ENCODE results near the gene TMEM72. TPM values are rescaled to one million over a fixed set of nuclear protein-coding genes. Genes with fewer than 3 reads are reported as not detected.

The TMEM72 gene
- total RNA-seq, 2 donors from 2014 or later, result 1.6 TPM; not detected in 1

- no peak for DNase-seq (ENCODE audit: low spot score)
These were observed 22.3 kb upstream of the TMEM72 start for GRCh38 chr10:44888886-44889285.

GRCh38 chr10:44889834-44890233 lies 21.3 kb upstream of the TMEM72 start:
- Histone ChIP-seq H3K36me3 (no peaks in the 10 kb centered on the region), H3K9me3 (no peaks in the 10 kb centered on the region), H3K4me1 (replicated peaks) (no peaks in the 10 kb centered on the region), H3K4me3 (no peak overlapping the region), H3K27me3 (replicated peaks; ENCODE audit: insufficient read depth) (no peaks in the 10 kb centered on the region), H3K27ac (no peak overlapping the region)
- intact Hi-C loops (cut with DNase I), result no loop called here
- DNase-seq (ENCODE audit: low spot score), result no peak
- TF ChIP-seq POLR2AphosphoS5 (IDR thresholded peaks at IDR 0.05) (no peak), POLR2A (IDR thresholded peaks at IDR 0.05) (no peak), CTCF (IDR thresholded peaks at IDR 0.05) (no peak)
- 92% methylated on average over 1 of the region's 1 CpG for WGBS

More at GRCh38 chr10:44888886-44889285, 22.3 kb upstream of the TMEM72 start:
- intact Hi-C loops (cut with DNase I), result no loop called here
- no peaks in the 10 kb centered on the region for H3K9me3 ChIP-seq
- no peak overlapping the region for H3K4me3 ChIP-seq
- no peak overlapping the region for H3K27ac ChIP-seq
- 76% methylated on average over 4 of the region's 4 CpGs for WGBS
- no peaks in the 10 kb centered on the region for H3K4me1 ChIP-seq (replicated peaks)
- TF ChIP-seq POLR2A (IDR thresholded peaks at IDR 0.05), result no peak
- TF ChIP-seq POLR2AphosphoS5 (IDR thresholded peaks at IDR 0.05), result no peak
- TF ChIP-seq CTCF (IDR thresholded peaks at IDR 0.05), result no peak
- no peaks in the 10 kb centered on the region for H3K36me3 ChIP-seq
- no peaks in the 10 kb centered on the region for H3K27me3 ChIP-seq (replicated peaks; ENCODE audit: insufficient read depth)

GRCh38 chr10:44890696-44891563 lies 20.2 kb upstream of the TMEM72 start:
- Histone ChIP-seq H3K4me3 (no peak overlapping the region), H3K9me3 (no peaks in the 10 kb centered on the region), H3K27ac (no peak overlapping the region), H3K27me3 (replicated peaks; ENCODE audit: insufficient read depth) (no peaks in the 10 kb centered on the region), H3K4me1 (replicated peaks) (no peaks in the 10 kb centered on the region), H3K36me3 (no peaks in the 10 kb centered on the region)
- intact Hi-C loops (cut with DNase I), result no loop called here
- TF ChIP-seq POLR2AphosphoS5 (IDR thresholded peaks at IDR 0.05) (no peak), POLR2A (IDR thresholded peaks at IDR 0.05) (no peak), CTCF (IDR thresholded peaks at IDR 0.05) (no peak)
- 93% methylated on average over 6 of the region's 6 CpGs for WGBS
- DNase-seq (ENCODE audit: low spot score), result no peak

- Histone ChIP-seq H3K4me3 (no peak overlapping the region), H3K27ac (no peak overlapping the region), H3K4me1 (replicated peaks) (no peaks in the 10 kb centered on the region), H3K36me3 (no peaks in the 10 kb centered on the region), H3K27me3 (replicated peaks; ENCODE audit: insufficient read depth) (no peaks in the 10 kb centered on the region), H3K9me3 (no peaks in the 10 kb centered on the region)
- DNase-seq (ENCODE audit: low spot score), result no peak
- intact Hi-C loops (cut with DNase I), result no loop called here
- WGBS, result 91% methylated on average over 1 of the region's 1 CpG
- TF ChIP-seq POLR2A (IDR thresholded peaks at IDR 0.05), result no peak
- no peak for TF ChIP-seq CTCF (IDR thresholded peaks at IDR 0.05)
- TF ChIP-seq POLR2AphosphoS5 (IDR thresholded peaks at IDR 0.05), result no peak
These were observed 19.4 kb upstream of the TMEM72 start for GRCh38 chr10:44891721-44892120.
